H1 (cell line): ENCODE data around the gene C5orf58. TPM values are rescaled to one million over a fixed set of nuclear protein-coding genes. Genes with fewer than 3 reads are reported as not detected.

Experiments
- CTCF ChIA-PET: fragments of 300-600 bp; sonication (Branson Sonifier 250); formaldehyde crosslinking; loops from one replicate; lab custom pipeline; 2021; ENCODE audit not compliant: partially characterized antibody; lab: Charles Lee
- POLR2A ChIA-PET: fragments of 300-600 bp; sonication (Branson Sonifier 250); formaldehyde crosslinking; loops from one replicate; lab custom pipeline; 2021; ENCODE audit warnings: inconsistent platforms; ENCODE audit not compliant: partially characterized antibody; lab: Charles Lee
- DNase-seq, 2 experiments: peaks; one replicate each; pipeline versions ENCODE4 v3.0.0 to v3.0.0-alpha.2; 2010 to 2022; ENCODE audit warnings: low spot score in 2 of 2, low read depth in 1 of 2, mixed read lengths in 1 of 2
- FAIRE-seq: peaks from 2 replicates; lab custom pipeline; 2011; peaks lifted over from hg19 to GRCh38; lab: Jason Lieb, UNC
- H2AFZ ChIP-seq: 2 replicates; pipeline ENCODE4 v1.8.1; 2012; ENCODE audit warnings: low read length, inconsistent platforms
- H2AK5ac ChIP-seq: 2 replicates; pipeline ENCODE4 v1.6.1; 2013; ENCODE audit warnings: low read depth, low read length
- H2BK120ac ChIP-seq: replicated peaks from 2 replicates; pipeline ENCODE3; 2013; ENCODE audit warnings: low read depth, low read length, inconsistent platforms
- H2BK12ac ChIP-seq: 2 replicates; pipeline ENCODE4 v1.6.1; 2013; ENCODE audit warnings: low read depth, low read length
- H2BK15ac ChIP-seq: 2 replicates; pipeline ENCODE4 v1.6.1; 2013; ENCODE audit warnings: low read length
- H2BK20ac ChIP-seq: 2 replicates; pipeline ENCODE4 v1.6.1; 2013; ENCODE audit warnings: low read length
- H2BK5ac ChIP-seq: 2 replicates; pipeline ENCODE4 v1.6.1; 2013; ENCODE audit warnings: low read depth, low read length
- H3K14ac ChIP-seq: 2 replicates; pipeline ENCODE4 v1.6.1; 2013; ENCODE audit warnings: inconsistent platforms; ENCODE audit not compliant: insufficient read length
- H3K18ac ChIP-seq: 2 replicates; pipeline ENCODE4 v1.6.1; 2013; ENCODE audit warnings: low read length; ENCODE audit errors: extremely low read depth
- H3K23ac ChIP-seq: 2 replicates; pipeline ENCODE4 v1.6.1; 2013; ENCODE audit warnings: inconsistent platforms; ENCODE audit not compliant: insufficient read length
- H3K23me2 ChIP-seq: 2 replicates; pipeline ENCODE4 v1.6.1; 2013; ENCODE audit warnings: low read depth, low read length
- H3K27ac ChIP-seq: 2 replicates; pipeline ENCODE4 v1.6.1; 2011; ENCODE audit warnings: low read depth, low read length, inconsistent platforms
- H3K27me3 ChIP-seq, 4 experiments: replicated peaks in 1 of 4; 1 replicate in 1 of 4; 2 replicates in 3 of 4; pipeline versions ENCODE4 v1.6.1 to v1.8.1; 2011 to 2013; ENCODE audit warnings: low read length in 3 of 4, mild to moderate bottlenecking in 3 of 4, inconsistent platforms in 2 of 4, mixed read lengths in 2 of 4, moderate library complexity in 1 of 4; ENCODE audit not compliant: control insufficient read depth in 3 of 4, insufficient read depth in 3 of 4; ENCODE audit errors: extremely low read depth in 1 of 4
- H3K36me3 ChIP-seq, 4 experiments: 2 replicates each; pipeline versions ENCODE4 v1.6.1 to v1.8.1; 2011 to 2013; ENCODE audit warnings: mild to moderate bottlenecking in 4 of 4, low read length in 3 of 4, moderate library complexity in 2 of 4, control low read depth in 1 of 4, inconsistent platforms in 1 of 4; ENCODE audit not compliant: insufficient read depth in 4 of 4, control insufficient read depth in 2 of 4
- H3K4ac ChIP-seq: replicated peaks from 2 replicates; pipeline ENCODE3; 2013; ENCODE audit warnings: low read length, low read depth, mixed read lengths, inconsistent platforms; ENCODE audit not compliant: insufficient read length
- H3K4me1 ChIP-seq, 4 experiments: replicated peaks in 1 of 4; 1 replicate in 1 of 4; 2 replicates in 3 of 4; pipeline versions ENCODE4 v1.6.1 to v1.8.1; 2011 to 2013; ENCODE audit warnings: low read length in 3 of 4, inconsistent platforms in 2 of 4, mixed read lengths in 1 of 4; ENCODE audit not compliant: insufficient read depth in 4 of 4, control insufficient read depth in 3 of 4
- H3K4me2 ChIP-seq, 2 experiments: 2 replicates each; pipeline versions ENCODE4 v1.6.1 to v1.8.1; 2011 to 2013; ENCODE audit warnings: low read depth in 2 of 2, low read length in 2 of 2, control low read depth in 1 of 2, inconsistent platforms in 1 of 2, mild to moderate bottlenecking in 1 of 2; ENCODE audit not compliant: insufficient read depth in 1 of 2
- H3K4me3 ChIP-seq, 4 experiments: fragments of 200-600, 300-600 bp in 1 of 4; sonication (generic), shearing (Covaris generic), sonication (Bioruptor Twin) in 1 of 4; 2 replicates each; pipeline versions ENCODE4 v1.5.1 to v1.8.1; 2011 to 2016; ENCODE audit warnings: low read length in 4 of 4, low read depth in 3 of 4, control low read depth in 2 of 4, inconsistent platforms in 2 of 4, mild to moderate bottlenecking in 2 of 4, mixed read lengths in 1 of 4, moderate library complexity in 1 of 4; ENCODE audit not compliant: insufficient read depth in 2 of 4; ENCODE audit errors: extremely low read depth in 1 of 4
- H3K56ac ChIP-seq: replicated peaks from 2 replicates; pipeline ENCODE3; 2013; ENCODE audit warnings: low read depth, mild to moderate bottlenecking, mixed read lengths, low read length, inconsistent platforms; ENCODE audit not compliant: insufficient read length
- H3K79me1 ChIP-seq: 2 replicates; pipeline ENCODE4 v1.6.1; 2013; ENCODE audit warnings: low read depth, low read length, control low read depth
- H3K79me2 ChIP-seq, 2 experiments: 2 replicates each; pipeline versions ENCODE4 v1.6.1 to v1.8.1; 2012 to 2013; ENCODE audit warnings: low read length in 2 of 2, mild to moderate bottlenecking in 2 of 2, inconsistent platforms in 1 of 2; ENCODE audit not compliant: insufficient read depth in 2 of 2, control insufficient read depth in 1 of 2
- H3K9ac ChIP-seq, 4 experiments: replicated peaks in 1 of 4; 1 replicate in 1 of 4; 2 replicates in 3 of 4; pipeline versions ENCODE4 v1.6.1 to v1.8.1; 2011 to 2013; ENCODE audit warnings: low read depth in 3 of 4, low read length in 3 of 4, control low read depth in 2 of 4, mild to moderate bottlenecking in 2 of 4, moderate library complexity in 2 of 4, inconsistent platforms in 1 of 4; ENCODE audit errors: extremely low read depth in 1 of 4
- H3K9me3 ChIP-seq, 2 experiments: 2 replicates each; pipeline versions ENCODE4 v1.6.1 to v1.8.1; 2012 to 2013; ENCODE audit warnings: mild to moderate bottlenecking in 2 of 2, moderate library complexity in 2 of 2, control low read depth in 1 of 2, inconsistent platforms in 1 of 2, low read depth in 1 of 2, low read length in 1 of 2, mixed read lengths in 1 of 2; ENCODE audit not compliant: insufficient read depth in 2 of 2
- H4K20me1 ChIP-seq, 2 experiments: replicated peaks in 1 of 2; 2 replicates each; pipeline versions ENCODE3 to v1.8.1; 2011 to 2013; ENCODE audit warnings: inconsistent platforms in 2 of 2, low read length in 2 of 2, mild to moderate bottlenecking in 1 of 2; ENCODE audit not compliant: insufficient read depth in 2 of 2, control insufficient read depth in 1 of 2
- H4K5ac ChIP-seq: 2 replicates; pipeline ENCODE4 v1.6.1; 2013; ENCODE audit warnings: low read length, low read depth, mixed read lengths, inconsistent platforms; ENCODE audit not compliant: insufficient read length
- H4K8ac ChIP-seq: 2 replicates; pipeline ENCODE4 v1.8.0; 2013; ENCODE audit warnings: mild to moderate bottlenecking, moderate library complexity, low read length, inconsistent platforms; ENCODE audit not compliant: insufficient read depth; ENCODE audit errors: extremely low read depth
- H4K91ac ChIP-seq: replicated peaks from 2 replicates; pipeline ENCODE3; 2013; ENCODE audit warnings: low read length, mixed read lengths, inconsistent platforms; ENCODE audit not compliant: insufficient read length
- ASH2L ChIP-seq: fragments of 200-600, 300-600 bp; sonication (generic); IDR thresholded peaks from one replicate; pipeline ENCODE4 v1.7.1; 2017; ENCODE audit warnings: low read length
- KDM4A ChIP-seq: IDR thresholded peaks from one replicate; pipeline ENCODE4 v1.7.1; 2012; ENCODE audit warnings: low read depth, mild to moderate bottlenecking, moderate library complexity, low read length, inconsistent platforms; ENCODE audit not compliant: severe bottlenecking
- PHF8 ChIP-seq: fragments of 200-600 bp; sonication (generic); conservative IDR thresholded peaks from 2 replicates; pipeline ENCODE4 v1.7.1; 2012; ENCODE audit warnings: low read depth, mild to moderate bottlenecking, inconsistent platforms, low read length, moderate library complexity
- POU5F1 ChIP-seq: IDR thresholded peaks from 2 replicates; pipeline ENCODE4 v1.6.1; 2011; ENCODE audit warnings: low read depth, mild to moderate bottlenecking, low read length, moderate library complexity
- RFX5 ChIP-seq: IDR thresholded peaks from 2 replicates; pipeline ENCODE4 v1.6.1; 2011; ENCODE audit warnings: low read depth, low read length, improper control_type of control experiment, borderline replicate concordance
- SIN3A ChIP-seq, 2 experiments: IDR thresholded peaks in 1 of 2; conservative IDR thresholded peaks in 1 of 2; 2 replicates each; pipeline ENCODE4 v1.6.1; 2011 to 2012; ENCODE audit warnings: low read length in 2 of 2, improper control_type of control experiment in 1 of 2, low read depth in 1 of 2, mild to moderate bottlenecking in 1 of 2
- SRF ChIP-seq: IDR thresholded peaks from 2 replicates; pipeline ENCODE4 v1.6.1; 2011; ENCODE audit warnings: mild to moderate bottlenecking, low read depth, low read length, moderate library complexity
- WGBS, 2 experiments: shearing (Covaris generic) in 1 of 2; methylation state at CpG; one replicate each; pipeline versions ENCODE4 v1.1.6 to v1.1.7; 2013 to 2015; ENCODE audit warnings: low lambda C conversion rate in 2 of 2, mixed read lengths in 2 of 2, inconsistent platforms in 1 of 2, low coverage in 1 of 2, missing lambda C conversion rate in 1 of 2; ENCODE audit not compliant: insufficient replicate concordance in 2 of 2, insufficient coverage in 1 of 2, insufficient read length in 1 of 2; ENCODE audit errors: extremely low coverage in 1 of 2, missing lambda C conversion rate in 1 of 2; 5-methylcytosine and 5-hydroxymethylcytosine counted together
- polyA plus RNA-seq, 7 experiments: library from polyadenylated mRNA; depleted of rRNA in 3 of 7; stranded (reverse) in 5 of 7; unstranded in 2 of 7; fragments of >200 nt in 5 of 7; fragments of 200-250 nt in 2 of 7; gene quantifications; 1 replicate in 5 of 7; 2 replicates in 1 of 7; 4 replicates in 1 of 7; pipeline versions ENCODE4 v1.2.1 to v1.2.3, GENCODE V29; 2011 to 2013; ENCODE audit warnings: missing spikeins in 2 of 7, mixed read lengths in 2 of 7
- total RNA-seq: library from RNA; stranded (reverse); fragmentation: NEBNext Ultra II Directional; extraction: Animal tissue kit (Norgen Biotek cat#: 25700); gene quantifications from 2 replicates; pipeline ENCODE4 v1.2.1, GENCODE V29; 2021

C5orf58 gene
- total and polyA plus RNA-seq, 2 of the 8 experiments (the other 6 are each of a cell fraction or from before 2014, with no cell fraction given) = 0.24 to 1.6 TPM

- H3K14ac ChIP-seq = no peak overlapping the region
- H4K8ac ChIP-seq = no peak overlapping the region
- no peak overlapping the region for H3K4me2 ChIP-seq
- no peak overlapping the region for H2AFZ ChIP-seq
- H4K5ac ChIP-seq = no peak overlapping the region
- CTCF ChIA-PET = interaction anchor here (0.6 to 9.4 kb wide), 11 partner anchors 9 to 1136 kb away, joined by 3 to 217 read pairs (median 14); partner anchors contain the start of gene FOXI1
- no peak overlapping the region for H2AK5ac ChIP-seq
- no peaks in the 10 kb centered on the region for H3K36me3 ChIP-seq
- H2BK20ac ChIP-seq = no peak overlapping the region
- DNase-seq (no peak), FAIRE-seq (no peak)
- H3K4ac ChIP-seq = no peak overlapping the region
- H4K20me1 ChIP-seq = no peaks in the 10 kb centered on the region
- H3K4me3 ChIP-seq = no peak overlapping the region
- no peaks in the 10 kb centered on the region for H3K79me2 ChIP-seq
- H3K79me1 ChIP-seq = no peaks in the 10 kb centered on the region
- H3K56ac ChIP-seq = no peak overlapping the region
- H3K9ac ChIP-seq = no peak overlapping the region
- H4K91ac ChIP-seq = no peak overlapping the region
- 89% methylated on average over 3 of the region's 3 CpGs; no CpG with 5 or more reads in 1 of the 2 experiments for WGBS, 2 experiments
- no peak overlapping the region for H2BK15ac ChIP-seq
- POLR2A ChIA-PET = no interaction called here
- no peaks in the 10 kb centered on the region for H3K23me2 ChIP-seq
- no peak overlapping the region for H3K18ac ChIP-seq
- TF ChIP-seq KDM4A (no peak), SIN3A (conservative IDR thresholded peaks at IDR 0.05 in 1 of 2, IDR thresholded peaks at IDR 0.05 in 1 of 2; ENCODE audit: low read depth in 1 of 2, low read length in 2 of 2) (no peak), SRF (no peak), PHF8 (no peak), ASH2L (no peak), POU5F1 (no peak), RFX5 (no peak)
- TF ChIP-seq, all 59 proteins: peak for 0
- no peak overlapping the region for H3K27ac ChIP-seq
- H2BK120ac ChIP-seq = no peak overlapping the region
- no peak overlapping the region for H2BK12ac ChIP-seq
- H3K4me1 ChIP-seq = peaks cover 0 to 6% (median 3%) of the 10 kb centered on the region in 4 experiments; a peak in 3 of 7 replicates
- no peaks in the 10 kb centered on the region for H3K27me3 ChIP-seq
- no peaks in the 10 kb centered on the region for H3K9me3 ChIP-seq
- H3K23ac ChIP-seq = no peak overlapping the region
- no peak overlapping the region for H2BK5ac ChIP-seq
Observed at GRCh38 chr5:170186156-170186555, 46.6 kb upstream of the C5orf58 start.
